Fibroblast of the aortic adventitia (primary cell): ENCODE data around the gene RICTOR. TPM values are rescaled to one million over a fixed set of nuclear protein-coding genes. Genes with fewer than 3 reads are reported as not detected.

Source experiments
- DNase-seq: peaks from one replicate; pipeline ENCODE4 v3.0.0-alpha.2; 2010; ENCODE audit warnings: low read depth
- H3K4me3 ChIP-seq: 2 replicates; pipeline ENCODE4 v1.5.1; 2011; ENCODE audit warnings: low read depth, mild to moderate bottlenecking, control low read depth, low read length, moderate library complexity
- total RNA-seq: library from RNA; depleted of rRNA; stranded (reverse); fragments of >200 nt; gene quantifications from 2 replicates; pipeline ENCODE4 v1.2.3, GENCODE V29; 2012; ENCODE audit warnings: low replicate concordance
- TF ChIP-seq, protein P1 (sequence below): IDR thresholded peaks from 2 replicates; pipeline ENCODE4 v1.5.1; 2011; ENCODE audit warnings: mild to moderate bottlenecking, low read length, control low read depth, inconsistent platforms; ENCODE audit not compliant: insufficient read depth

RICTOR gene
- total RNA-seq, 1 donor = 55.0 TPM

DNA sequence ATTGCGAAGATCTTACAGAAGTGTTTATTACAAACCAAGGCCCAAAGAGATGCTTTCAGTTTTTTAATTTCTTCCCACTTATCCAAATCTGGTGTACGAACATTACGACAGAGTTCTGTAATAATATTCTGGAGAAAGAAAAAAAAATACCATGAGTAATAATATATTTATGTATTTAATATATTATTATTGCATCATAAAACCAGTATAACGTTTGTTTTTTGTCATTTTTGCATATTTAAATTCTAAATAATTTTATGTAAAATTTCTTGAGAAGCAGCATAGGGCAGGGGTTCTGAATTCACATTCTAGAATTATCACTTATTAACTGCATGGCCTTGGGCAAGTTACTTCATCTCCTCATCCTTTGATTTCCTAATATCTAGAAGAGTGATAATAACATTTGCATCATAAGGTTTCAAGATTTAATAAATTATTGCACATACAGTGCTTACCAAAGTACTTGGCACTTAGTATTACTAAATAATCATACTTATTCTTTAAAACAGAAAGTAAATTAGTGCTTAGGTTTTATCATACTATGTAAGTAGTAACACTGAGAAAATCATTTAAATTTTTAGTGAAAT is 120.7 kb downstream of the RICTOR start:
- TF ChIP-seq, protein P1, sequence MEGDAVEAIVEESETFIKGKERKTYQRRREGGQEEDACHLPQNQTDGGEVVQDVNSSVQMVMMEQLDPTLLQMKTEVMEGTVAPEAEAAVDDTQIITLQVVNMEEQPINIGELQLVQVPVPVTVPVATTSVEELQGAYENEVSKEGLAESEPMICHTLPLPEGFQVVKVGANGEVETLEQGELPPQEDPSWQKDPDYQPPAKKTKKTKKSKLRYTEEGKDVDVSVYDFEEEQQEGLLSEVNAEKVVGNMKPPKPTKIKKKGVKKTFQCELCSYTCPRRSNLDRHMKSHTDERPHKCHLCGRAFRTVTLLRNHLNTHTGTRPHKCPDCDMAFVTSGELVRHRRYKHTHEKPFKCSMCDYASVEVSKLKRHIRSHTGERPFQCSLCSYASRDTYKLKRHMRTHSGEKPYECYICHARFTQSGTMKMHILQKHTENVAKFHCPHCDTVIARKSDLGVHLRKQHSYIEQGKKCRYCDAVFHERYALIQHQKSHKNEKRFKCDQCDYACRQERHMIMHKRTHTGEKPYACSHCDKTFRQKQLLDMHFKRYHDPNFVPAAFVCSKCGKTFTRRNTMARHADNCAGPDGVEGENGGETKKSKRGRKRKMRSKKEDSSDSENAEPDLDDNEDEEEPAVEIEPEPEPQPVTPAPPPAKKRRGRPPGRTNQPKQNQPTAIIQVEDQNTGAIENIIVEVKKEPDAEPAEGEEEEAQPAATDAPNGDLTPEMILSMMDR = no peak
- H3K4me3 ChIP-seq = no peak overlapping the region
- DNase-seq = no peak

- DNase-seq = peak; percentile 71
- no peak overlapping the region for H3K4me3 ChIP-seq
- TF ChIP-seq, protein P1 = no peak
Measured at GRCh38 chr5:38948501-38948900, 125.7 kb downstream of the RICTOR start.

DNA sequence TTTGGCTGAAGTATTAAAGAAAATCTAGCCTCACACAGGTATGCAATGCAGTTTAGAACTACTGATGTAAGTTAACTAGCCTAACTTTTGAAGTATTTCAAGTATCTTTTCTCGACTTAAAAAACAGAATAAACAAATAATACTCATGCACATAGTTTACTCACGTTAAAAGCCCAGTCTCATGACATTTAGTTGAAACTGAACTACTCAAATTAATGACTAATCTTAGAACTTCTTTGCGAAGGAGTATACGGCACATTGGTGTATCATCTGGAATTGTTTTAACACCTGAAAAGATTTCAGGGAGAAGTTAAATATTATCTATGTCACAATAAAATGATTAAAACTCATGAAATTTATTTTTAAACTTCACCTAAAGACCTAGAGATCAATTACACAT is 129.9 kb downstream of the RICTOR start:
- DNase-seq = no peak
- TF ChIP-seq, protein P1 = no peak
- no peak overlapping the region for H3K4me3 ChIP-seq

DNA sequence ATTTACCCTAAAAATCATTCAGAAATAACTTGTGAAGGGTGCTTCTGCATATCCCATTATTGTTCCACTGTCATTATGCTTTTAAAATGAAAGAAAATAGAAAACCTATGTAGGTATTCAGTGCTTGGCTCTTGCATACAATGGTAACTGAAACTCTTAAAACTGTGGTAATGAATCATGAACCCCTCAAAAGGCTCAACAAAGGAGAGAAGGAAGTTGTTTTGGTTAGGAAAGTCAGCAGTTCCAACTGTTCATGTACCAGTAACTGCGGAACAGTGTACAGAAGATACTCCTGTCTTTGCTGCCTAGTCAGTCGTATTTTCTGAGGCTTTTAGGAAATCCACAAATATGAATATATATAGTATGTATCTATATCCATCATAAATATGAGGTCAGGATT is 132.3 kb downstream of the RICTOR start:
- TF ChIP-seq, protein P1 = no peak
- no peak overlapping the region for H3K4me3 ChIP-seq
- no peak for DNase-seq

DNA sequence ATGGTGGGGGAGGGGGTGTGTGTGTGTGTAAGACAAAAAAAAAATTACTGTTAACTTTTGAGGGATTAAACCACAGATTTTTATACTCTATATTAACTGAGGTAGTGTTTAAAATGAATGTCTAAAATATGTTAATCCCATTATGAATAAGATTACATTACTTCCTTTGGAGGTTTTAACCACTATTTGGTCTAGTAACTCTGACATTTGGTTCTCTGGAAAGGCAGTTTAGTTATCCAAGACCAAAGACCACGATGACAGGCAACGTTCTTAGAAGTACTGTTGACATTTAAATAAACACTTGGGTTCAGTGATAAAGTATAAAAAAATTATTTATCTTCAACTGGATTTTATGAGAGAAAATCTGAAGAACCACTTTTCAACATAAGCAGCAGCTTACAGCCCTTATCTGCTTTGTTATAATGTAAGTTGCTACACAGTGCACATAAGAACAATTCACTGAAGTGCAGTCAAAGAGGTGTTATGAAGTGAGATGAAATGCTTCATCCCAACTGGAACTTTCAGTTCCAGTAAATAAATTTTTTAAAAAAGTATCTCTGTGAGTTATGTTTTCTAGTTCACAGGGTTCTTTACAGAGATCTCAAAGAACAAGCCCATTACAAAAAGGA is 133.9 kb downstream of the RICTOR start:
- no peak for DNase-seq
- no peak overlapping the region for H3K4me3 ChIP-seq
- TF ChIP-seq, protein P1 = no peak

DNA sequence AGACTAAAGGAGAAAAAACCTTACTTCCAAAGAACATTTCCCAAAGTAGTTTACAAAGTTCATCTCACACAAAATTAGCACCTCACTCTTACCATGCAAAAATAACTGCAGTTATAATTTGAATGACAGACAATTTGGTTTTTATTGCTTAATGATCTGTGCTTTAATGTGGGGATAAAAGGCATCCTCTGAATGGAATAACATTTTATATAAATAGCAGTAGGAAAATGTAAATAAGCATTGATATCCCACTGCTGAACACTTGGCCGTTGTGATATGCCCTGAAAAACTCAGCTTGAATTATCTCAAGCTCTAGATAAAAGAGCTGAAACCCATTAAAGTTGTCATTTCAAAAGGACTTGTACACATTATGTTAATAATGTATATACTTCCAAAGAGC is 135.2 kb downstream of the RICTOR start:
- no peak for DNase-seq
- H3K4me3 ChIP-seq = no peak overlapping the region
- TF ChIP-seq, protein P1 = no peak
